Calu3 (cell line): Measurements from ENCODE around the gene DLK1. TPM values are rescaled to one million over a fixed set of nuclear protein-coding genes. Genes with fewer than 3 reads are reported as not detected.

Experiments used
- BruUV-seq: library from RNA; stranded (reverse); fragments of 400-500 nt; replicated peaks from 2 replicates; lab custom pipeline; 2021; lab: Mats Ljungman, UMichigan
- CTCF ChIA-PET: fragments of 300-600 bp; sonication (Branson Sonifier 250); formaldehyde crosslinking; loops from one replicate; lab custom pipeline; 2022; ENCODE audit warnings: antibody characterized with exemption; lab: Charles Lee
- DNase-seq: peaks from one replicate; pipeline ENCODE4 v3.0.0; 2022
- H3K27ac Mint-ChIP-seq: one replicate; pipeline ENCODE4 v1.8.0; 2022; ENCODE audit warnings: mixed read lengths; ENCODE audit not compliant: unreplicated experiment
- H3K27me3 Mint-ChIP-seq: one replicate; pipeline ENCODE4 v1.8.0; 2022; ENCODE audit warnings: mixed read lengths; ENCODE audit not compliant: unreplicated experiment
- H3K36me3 Mint-ChIP-seq: one replicate; pipeline ENCODE4 v1.8.0; 2022; ENCODE audit warnings: mild to moderate bottlenecking, moderate library complexity, mixed read lengths; ENCODE audit not compliant: insufficient read depth, unreplicated experiment
- H3K4me1 Mint-ChIP-seq: one replicate; pipeline ENCODE4 v1.8.0; 2022; ENCODE audit warnings: mild to moderate bottlenecking, low read depth, mixed read lengths; ENCODE audit not compliant: unreplicated experiment
- H3K4me3 Mint-ChIP-seq: one replicate; pipeline ENCODE4 v1.8.0; 2022; ENCODE audit warnings: mild to moderate bottlenecking, low read depth, moderate library complexity, mixed read lengths; ENCODE audit not compliant: unreplicated experiment
- H3K9me3 Mint-ChIP-seq: one replicate; pipeline ENCODE4 v1.8.0; 2022; ENCODE audit warnings: low read depth, mixed read lengths; ENCODE audit not compliant: unreplicated experiment
- intact Hi-C: fragments of 100-400 bp; cut with micrococcal nuclease; formaldehyde crosslinking; loops from one replicate; pipeline ENCODE4 v1.10.0; 2022; ENCODE audit not compliant: unreplicated experiment
- total RNA-seq: library from RNA; stranded (reverse); gene quantifications from 2 replicates; pipeline ENCODE4 v1.2.3, GENCODE V29; 2022
- TF ChIP-seq, protein P1 (sequence below): fragments of 200-600 bp; IDR thresholded peaks from one replicate; pipeline ENCODE4 v1.8.0; 2022; ENCODE audit warnings: antibody characterized with exemption; ENCODE audit not compliant: unreplicated experiment

Gene DLK1
- total RNA-seq, 1 experiment from 2014 or later = not detected

DNA sequence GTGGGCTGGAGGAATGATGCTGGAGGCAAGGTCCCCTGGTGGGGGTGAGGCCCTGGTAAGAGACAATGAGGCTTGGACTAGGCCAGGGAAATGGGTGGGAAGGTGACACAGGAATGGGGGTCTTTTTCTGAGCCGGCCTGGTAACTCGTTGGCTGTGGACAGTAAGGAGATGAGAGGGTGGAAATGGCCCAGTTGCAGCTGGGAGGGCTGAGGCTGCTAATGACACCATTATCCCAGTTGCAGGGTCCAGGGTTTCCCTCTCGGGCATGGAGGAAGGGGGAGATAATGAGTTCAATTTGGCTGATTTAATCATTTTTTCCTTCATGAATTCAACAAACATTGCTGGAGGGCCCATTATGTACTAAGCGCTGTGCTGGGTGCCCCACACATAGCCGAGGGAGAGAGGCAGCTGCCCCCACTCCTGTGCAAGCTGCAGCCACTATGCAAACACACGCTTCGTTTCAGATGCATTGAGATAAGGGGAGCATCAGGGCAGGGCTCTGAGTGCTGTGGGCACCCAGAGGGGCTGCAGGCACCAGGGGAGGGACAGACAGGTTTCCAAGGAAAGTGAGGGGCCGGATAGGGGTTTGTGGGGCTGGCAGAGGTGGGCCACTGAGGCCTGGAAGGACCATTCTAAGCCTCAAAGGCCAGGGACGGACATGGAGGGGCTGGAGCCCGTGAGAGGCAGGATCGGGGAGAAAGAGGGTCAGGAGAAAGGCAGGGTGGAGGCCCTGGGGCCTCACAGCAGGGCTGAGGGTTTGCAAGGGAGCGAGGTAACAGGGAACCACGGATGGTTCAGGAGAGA is 56.0 kb downstream of the DLK1 start:
- Mint-ChIP-seq H3K36me3 (no peaks in the 10 kb centered on the region), H3K27me3 (peaks cover 86% of the 10 kb centered on the region), H3K4me3 (no peak overlapping the region), H3K9me3 (no peaks in the 10 kb centered on the region), H3K4me1 (no peaks in the 10 kb centered on the region), H3K27ac (no peak overlapping the region)
- DNase-seq = no peak
- intact Hi-C loops = no loop called here
- no TSS peak for BruUV-seq
- TF ChIP-seq, protein P1, sequence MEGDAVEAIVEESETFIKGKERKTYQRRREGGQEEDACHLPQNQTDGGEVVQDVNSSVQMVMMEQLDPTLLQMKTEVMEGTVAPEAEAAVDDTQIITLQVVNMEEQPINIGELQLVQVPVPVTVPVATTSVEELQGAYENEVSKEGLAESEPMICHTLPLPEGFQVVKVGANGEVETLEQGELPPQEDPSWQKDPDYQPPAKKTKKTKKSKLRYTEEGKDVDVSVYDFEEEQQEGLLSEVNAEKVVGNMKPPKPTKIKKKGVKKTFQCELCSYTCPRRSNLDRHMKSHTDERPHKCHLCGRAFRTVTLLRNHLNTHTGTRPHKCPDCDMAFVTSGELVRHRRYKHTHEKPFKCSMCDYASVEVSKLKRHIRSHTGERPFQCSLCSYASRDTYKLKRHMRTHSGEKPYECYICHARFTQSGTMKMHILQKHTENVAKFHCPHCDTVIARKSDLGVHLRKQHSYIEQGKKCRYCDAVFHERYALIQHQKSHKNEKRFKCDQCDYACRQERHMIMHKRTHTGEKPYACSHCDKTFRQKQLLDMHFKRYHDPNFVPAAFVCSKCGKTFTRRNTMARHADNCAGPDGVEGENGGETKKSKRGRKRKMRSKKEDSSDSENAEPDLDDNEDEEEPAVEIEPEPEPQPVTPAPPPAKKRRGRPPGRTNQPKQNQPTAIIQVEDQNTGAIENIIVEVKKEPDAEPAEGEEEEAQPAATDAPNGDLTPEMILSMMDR = no peak
- CTCF ChIA-PET = no interaction called here

DNA sequence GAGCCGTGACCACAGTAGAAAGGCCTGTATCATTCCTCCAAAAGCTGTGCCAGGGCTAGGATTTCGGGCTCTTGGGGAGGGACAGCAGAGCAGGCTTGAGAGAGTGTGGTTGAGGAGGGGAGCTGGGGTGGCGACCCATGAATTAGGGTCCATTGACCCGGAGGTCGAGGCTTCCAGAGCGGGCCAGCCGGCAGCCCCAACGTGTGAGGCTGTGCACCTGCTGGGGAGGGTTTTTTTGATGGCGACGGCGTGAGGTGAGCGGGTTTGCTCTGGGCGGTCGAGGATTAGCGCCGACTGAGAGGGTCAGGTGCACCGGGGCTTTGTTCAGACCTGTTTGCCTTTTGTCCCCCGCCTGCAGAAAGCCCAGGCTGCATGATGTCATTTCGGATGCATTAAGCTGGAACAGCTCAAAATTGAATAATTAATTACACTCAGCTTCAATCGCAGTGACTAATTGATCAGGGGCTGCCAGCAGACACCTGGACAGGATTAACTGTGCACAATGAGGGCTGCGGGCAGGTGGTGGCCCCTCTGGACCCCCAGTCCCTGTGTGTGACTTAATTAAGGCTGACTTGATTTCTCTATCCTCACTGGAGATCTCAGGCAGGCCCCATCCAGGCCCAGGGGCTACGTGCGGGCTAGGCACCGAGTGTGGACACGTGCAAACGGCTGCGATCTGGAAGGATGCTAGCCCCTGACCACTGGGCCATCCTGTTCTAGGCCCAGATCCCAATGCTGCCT is 57.1 kb downstream of the DLK1 start:
- CTCF ChIA-PET = no interaction called here
- Mint-ChIP-seq H3K27me3 (peaks cover 86% of the 10 kb centered on the region), H3K36me3 (no peaks in the 10 kb centered on the region), H3K4me1 (no peaks in the 10 kb centered on the region), H3K4me3 (no peak overlapping the region), H3K27ac (no peak overlapping the region), H3K9me3 (no peaks in the 10 kb centered on the region)
- intact Hi-C loops = no loop called here
- DNase-seq = no peak
- no TSS peak for BruUV-seq
- TF ChIP-seq, protein P1 = no peak

DNA sequence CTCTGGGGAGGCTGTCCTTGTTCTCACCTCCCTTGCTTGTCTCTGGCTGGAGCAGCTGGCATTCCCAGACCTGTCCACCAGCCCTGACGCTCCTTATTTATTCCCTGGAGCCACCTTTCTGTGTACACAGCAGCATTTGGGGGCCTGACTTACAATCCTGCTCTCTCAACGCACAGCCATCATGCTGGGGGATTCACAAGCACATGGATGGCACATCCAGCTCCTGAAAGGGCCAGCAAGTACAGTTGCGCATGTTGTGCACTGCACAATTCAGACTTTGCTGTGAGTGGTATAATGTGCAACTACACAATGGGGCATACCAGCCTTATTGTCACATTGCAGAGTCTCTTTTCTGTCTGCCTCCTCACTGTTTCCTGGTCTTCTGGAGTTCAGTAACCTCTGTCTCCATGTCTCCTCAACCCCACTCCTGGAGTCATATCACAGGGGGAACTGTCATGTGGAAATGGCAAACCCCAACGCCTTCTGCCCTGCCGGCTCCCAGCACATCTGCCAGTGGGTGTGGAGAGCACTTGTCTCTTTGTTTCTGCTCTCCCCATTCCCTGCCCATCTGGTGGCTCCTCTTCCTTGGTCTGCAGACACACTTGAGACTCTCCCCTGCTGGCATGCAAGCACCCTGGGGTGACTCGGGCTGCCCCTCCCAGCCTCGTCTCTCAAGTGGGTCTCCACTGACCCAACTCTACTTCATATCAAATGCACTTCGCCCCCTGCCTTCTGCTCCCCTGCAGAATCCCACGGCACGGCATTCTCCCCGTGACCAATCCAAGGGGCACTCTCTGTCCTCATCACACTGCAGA is 58.0 kb downstream of the DLK1 start:
- TF ChIP-seq, protein P1 = no peak
- Mint-ChIP-seq H3K36me3 (no peaks in the 10 kb centered on the region), H3K27me3 (peaks cover 81% of the 10 kb centered on the region), H3K4me3 (no peak overlapping the region), H3K9me3 (no peaks in the 10 kb centered on the region), H3K27ac (no peak overlapping the region), H3K4me1 (no peaks in the 10 kb centered on the region)
- intact Hi-C loops = no loop called here
- no peak for DNase-seq
- CTCF ChIA-PET = no interaction called here
- BruUV-seq = no TSS peak

DNA sequence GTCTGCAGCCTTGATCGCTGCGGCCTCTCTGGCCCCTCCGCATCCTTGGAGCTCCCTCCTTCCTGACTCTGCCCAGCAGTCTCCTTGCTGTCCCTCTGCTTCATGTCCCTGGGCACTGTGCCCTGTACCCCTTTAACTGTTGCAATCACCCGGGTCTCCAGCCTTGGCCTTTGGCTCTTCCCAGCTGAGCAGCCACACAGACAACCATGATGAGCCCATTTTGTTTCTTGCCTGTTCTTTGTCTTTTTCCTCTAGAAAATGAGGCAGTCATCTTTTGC is 58.6 kb downstream of the DLK1 start:
- CTCF ChIA-PET = no interaction called here
- H3K9me3 Mint-ChIP-seq = no peaks in the 10 kb centered on the region
- BruUV-seq = no TSS peak

More for the DNA sequence above, 58.6 kb downstream of the DLK1 start:
- H3K27me3 Mint-ChIP-seq = peaks cover 75% of the 10 kb centered on the region
- TF ChIP-seq, protein P1 = no peak
- no peak for DNase-seq
- no peak overlapping the region for H3K27ac Mint-ChIP-seq
- no peaks in the 10 kb centered on the region for H3K4me1 Mint-ChIP-seq
- H3K36me3 Mint-ChIP-seq = no peaks in the 10 kb centered on the region
- intact Hi-C loops = no loop called here
- no peak overlapping the region for H3K4me3 Mint-ChIP-seq
